Measurements from ENCODE around the gene ANKHD1. TPM values are rescaled to one million over a fixed set of nuclear protein-coding genes. Genes with fewer than 3 reads are reported as not detected.

The ANKHD1 gene
- polyA plus RNA-seq, 1 donor = 162 TPM

Other genes with a start within 250 kb of the ANKHD1 start
- 54.2 TPM for gene CYSTM1, start 226.6 kb upstream of the ANKHD1 start, polyA plus RNA-seq (ENCODE audit: insufficient read length)
- 112 TPM for gene PFDN1, start 98.7 kb upstream of the ANKHD1 start, polyA plus RNA-seq (ENCODE audit: insufficient read length)
- 7.9 TPM for gene HBEGF, start 55.2 kb upstream of the ANKHD1 start, polyA plus RNA-seq (ENCODE audit: insufficient read length)
- 26.9 TPM for gene SLC4A9, start 41.6 kb upstream of the ANKHD1 start, polyA plus RNA-seq (ENCODE audit: insufficient read length)
- gene EIF4EBP3, start 145.8 kb downstream of the ANKHD1 start, polyA plus RNA-seq (ENCODE audit: insufficient read length) = 10.5 TPM
- gene SRA1, start 155.6 kb downstream of the ANKHD1 start, polyA plus RNA-seq (ENCODE audit: insufficient read length) = 27.2 TPM
- gene APBB3, start 162.8 kb downstream of the ANKHD1 start, polyA plus RNA-seq (ENCODE audit: insufficient read length) = 58.6 TPM
- gene SLC35A4, start 163.0 kb downstream of the ANKHD1 start, polyA plus RNA-seq (ENCODE audit: insufficient read length) = 80.1 TPM
- gene CD14, start 231.3 kb downstream of the ANKHD1 start, polyA plus RNA-seq (ENCODE audit: insufficient read length) = 5.6 TPM
- gene TMCO6, start 237.6 kb downstream of the ANKHD1 start, polyA plus RNA-seq (ENCODE audit: insufficient read length) = 19.8 TPM
- 69.0 TPM for gene NDUFA2, start 245.8 kb downstream of the ANKHD1 start, polyA plus RNA-seq (ENCODE audit: insufficient read length)
- gene IK, start 246.0 kb downstream of the ANKHD1 start, polyA plus RNA-seq (ENCODE audit: insufficient read length) = 170 TPM

Data from left kidney (tissue), 1 donor.